Endothelial cell (in vitro differentiated cells): ENCODE results near the gene TSPEAR. TPM values are rescaled to one million over a fixed set of nuclear protein-coding genes. Genes with fewer than 3 reads are reported as not detected.
"Not testable (repeated sequence)": the region's sequence is repeated elsewhere in the genome, so short reads cannot be mapped to it uniquely, and the experiment has no call there.

Experiments used
- DNase-seq: peaks from one replicate; pipeline ENCODE4 v3.0.0; 2021; ENCODE audit warnings: low spot score
- H3K27ac Mint-ChIP-seq: one replicate; pipeline ENCODE4 v1.8.0; 2021; ENCODE audit warnings: mixed read lengths, inconsistent platforms; ENCODE audit not compliant: unreplicated experiment
- H3K27me3 Mint-ChIP-seq: one replicate; pipeline ENCODE4 v1.8.0; 2021; ENCODE audit warnings: mild to moderate bottlenecking, moderate library complexity, mixed read lengths, inconsistent platforms; ENCODE audit not compliant: unreplicated experiment
- H3K36me3 Mint-ChIP-seq: one replicate; pipeline ENCODE4 v1.8.0; 2021; ENCODE audit warnings: mild to moderate bottlenecking, low read depth, mixed read lengths, inconsistent platforms; ENCODE audit not compliant: unreplicated experiment
- H3K4me1 Mint-ChIP-seq: one replicate; pipeline ENCODE4 v1.8.0; 2021; ENCODE audit warnings: mild to moderate bottlenecking, mixed read lengths, inconsistent platforms; ENCODE audit not compliant: unreplicated experiment
- H3K4me3 Mint-ChIP-seq: one replicate; pipeline ENCODE4 v1.8.0; 2021; ENCODE audit warnings: mild to moderate bottlenecking, mixed read lengths, inconsistent platforms; ENCODE audit not compliant: unreplicated experiment
- H3K9me3 Mint-ChIP-seq: one replicate; pipeline ENCODE4 v1.8.0; 2021; ENCODE audit warnings: mixed read lengths, inconsistent platforms; ENCODE audit not compliant: unreplicated experiment
- total RNA-seq: library from RNA; stranded (reverse); fragmentation: NEBNext Ultra II Directional; extraction: Animal tissue kit (Norgen Biotek cat#: 25700); gene quantifications from one replicate; pipeline ENCODE4 v1.2.1, GENCODE V29; 2021; ENCODE audit not compliant: unreplicated experiment
- TF ChIP-seq, protein P1 (sequence below): fragments of 200-600 bp; sonication (generic); IDR thresholded peaks from one replicate; pipeline ENCODE4 v1.5.0; 2021; ENCODE audit warnings: antibody characterized with exemption; ENCODE audit not compliant: unreplicated experiment

Gene TSPEAR
- total RNA-seq, 1 donor from 2014 or later = not detected

GRCh38 chr21:44581158-44581557 lies 130.2 kb downstream of the TSPEAR start:
- H3K4me3 Mint-ChIP-seq = no peak overlapping the region
- no peaks in the 10 kb centered on the region for H3K9me3 Mint-ChIP-seq
- TF ChIP-seq, protein P1, sequence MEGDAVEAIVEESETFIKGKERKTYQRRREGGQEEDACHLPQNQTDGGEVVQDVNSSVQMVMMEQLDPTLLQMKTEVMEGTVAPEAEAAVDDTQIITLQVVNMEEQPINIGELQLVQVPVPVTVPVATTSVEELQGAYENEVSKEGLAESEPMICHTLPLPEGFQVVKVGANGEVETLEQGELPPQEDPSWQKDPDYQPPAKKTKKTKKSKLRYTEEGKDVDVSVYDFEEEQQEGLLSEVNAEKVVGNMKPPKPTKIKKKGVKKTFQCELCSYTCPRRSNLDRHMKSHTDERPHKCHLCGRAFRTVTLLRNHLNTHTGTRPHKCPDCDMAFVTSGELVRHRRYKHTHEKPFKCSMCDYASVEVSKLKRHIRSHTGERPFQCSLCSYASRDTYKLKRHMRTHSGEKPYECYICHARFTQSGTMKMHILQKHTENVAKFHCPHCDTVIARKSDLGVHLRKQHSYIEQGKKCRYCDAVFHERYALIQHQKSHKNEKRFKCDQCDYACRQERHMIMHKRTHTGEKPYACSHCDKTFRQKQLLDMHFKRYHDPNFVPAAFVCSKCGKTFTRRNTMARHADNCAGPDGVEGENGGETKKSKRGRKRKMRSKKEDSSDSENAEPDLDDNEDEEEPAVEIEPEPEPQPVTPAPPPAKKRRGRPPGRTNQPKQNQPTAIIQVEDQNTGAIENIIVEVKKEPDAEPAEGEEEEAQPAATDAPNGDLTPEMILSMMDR = no peak
- no peaks in the 10 kb centered on the region for H3K36me3 Mint-ChIP-seq
- no peak for DNase-seq
- H3K4me1 Mint-ChIP-seq = no peaks in the 10 kb centered on the region
- peaks cover 4% of the 10 kb centered on the region for H3K27me3 Mint-ChIP-seq
- H3K27ac Mint-ChIP-seq = no peak overlapping the region

DNA sequence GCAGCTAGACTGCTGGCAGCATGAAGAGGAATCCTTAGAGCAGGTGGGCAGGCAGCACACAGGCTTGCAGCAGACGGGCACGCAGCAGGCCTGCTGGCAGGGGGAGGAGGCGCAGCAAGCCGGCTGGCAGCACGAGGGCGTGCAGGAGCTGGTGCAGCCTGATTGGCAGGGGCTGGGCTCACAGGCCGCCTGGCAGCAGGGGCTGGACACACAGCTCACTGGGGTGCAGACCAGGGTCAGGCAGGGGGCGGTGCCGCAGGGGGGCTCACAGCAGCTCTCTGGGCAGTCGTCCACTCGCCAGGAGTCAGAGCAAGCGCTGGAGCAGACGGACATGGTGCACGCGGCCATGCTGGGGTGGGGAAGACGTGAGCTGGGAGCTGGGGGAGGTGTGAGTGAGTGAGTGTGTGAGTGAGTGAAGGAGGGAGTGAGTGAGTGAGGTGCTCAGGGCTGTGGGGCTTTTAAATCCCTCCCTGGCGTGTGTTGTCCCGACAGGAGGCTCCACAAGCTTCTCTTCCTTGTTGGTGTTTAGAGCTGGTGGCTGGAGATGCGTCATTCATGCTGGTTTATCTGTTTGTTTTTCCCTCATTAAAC lies 131.0 kb downstream of the TSPEAR start, which contains the start of gene KRTAP10-5:
Gene KRTAP10-5 (minus strand): TSS at position 374 of the 591 bp plus-strand sequence. CDS start 26 bp downstream, at position 348.
- H3K4me3 Mint-ChIP-seq, H3K27ac Mint-ChIP-seq, H3K36me3 Mint-ChIP-seq, H3K27me3 Mint-ChIP-seq, H3K4me1 Mint-ChIP-seq, DNase-seq, H3K9me3 Mint-ChIP-seq: not testable (repeated sequence)

GRCh38 chr21:44579833-44580144 lies 131.6 kb downstream of the TSPEAR start:
- DNase-seq = no peak
- H3K27me3 Mint-ChIP-seq = peaks cover 10% of the 10 kb centered on the region
- no peak overlapping the region for H3K27ac Mint-ChIP-seq
- H3K4me3 Mint-ChIP-seq = no peak overlapping the region
- no peaks in the 10 kb centered on the region for H3K9me3 Mint-ChIP-seq
- H3K4me1 Mint-ChIP-seq = peaks cover 4% of the 10 kb centered on the region
- peaks cover 3% of the 10 kb centered on the region for H3K36me3 Mint-ChIP-seq
- TF ChIP-seq, protein P1 = no peak

- H3K27ac Mint-ChIP-seq = no peak overlapping the region
- H3K9me3 Mint-ChIP-seq = no peaks in the 10 kb centered on the region
- no peak overlapping the region for H3K4me3 Mint-ChIP-seq
- no peak for DNase-seq
- TF ChIP-seq, protein P1 = no peak
- peaks cover 3% of the 10 kb centered on the region for H3K36me3 Mint-ChIP-seq
- peaks cover 11% of the 10 kb centered on the region for H3K27me3 Mint-ChIP-seq
- H3K4me1 Mint-ChIP-seq = peaks cover 4% of the 10 kb centered on the region
Observed at GRCh38 chr21:44579056-44579832, 132.1 kb downstream of the TSPEAR start.

DNA sequence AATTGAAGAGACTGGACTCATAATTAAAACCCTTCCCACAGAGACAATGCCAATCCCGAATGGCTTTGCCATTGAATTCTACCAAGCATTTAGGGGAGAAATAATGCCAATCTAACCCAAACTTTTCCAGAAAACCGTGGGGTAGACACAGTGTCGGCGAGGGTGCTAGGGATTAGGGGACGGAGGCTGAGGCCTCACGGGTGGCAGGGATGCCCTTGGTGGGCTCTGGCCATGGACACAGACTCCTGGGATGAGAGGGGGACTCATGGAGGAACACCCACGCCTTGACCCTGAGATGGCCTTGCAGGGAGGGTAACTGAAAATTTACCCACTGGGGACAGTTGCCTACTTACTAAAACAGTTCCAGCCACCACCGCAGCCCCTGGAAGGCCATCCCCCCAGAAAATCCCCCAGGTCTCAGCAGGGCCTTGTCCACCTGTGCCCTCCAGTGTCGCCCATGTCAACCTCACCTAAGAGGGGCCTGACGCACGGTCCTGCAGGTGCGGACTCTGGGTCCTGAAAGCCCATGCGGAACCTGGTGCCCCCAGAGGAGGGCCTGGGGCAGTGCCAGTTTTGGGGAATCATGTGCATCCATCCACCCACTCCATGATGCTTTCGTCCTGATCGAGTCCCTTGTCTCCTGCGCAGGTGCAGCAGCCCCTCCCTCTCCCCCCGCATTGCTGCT lies 132.9 kb downstream of the TSPEAR start:
- TF ChIP-seq, protein P1 = no peak
- Mint-ChIP-seq H3K36me3 (peaks cover 3% of the 10 kb centered on the region), H3K9me3 (no peaks in the 10 kb centered on the region), H3K4me3 (no peak overlapping the region), H3K27me3 (peaks cover 11% of the 10 kb centered on the region), H3K27ac (no peak overlapping the region), H3K4me1 (peaks cover 4% of the 10 kb centered on the region)
- DNase-seq = no peak
